OCI-LY1 (cell line): Measurements from ENCODE around the gene SH3D19.

Source experiments
- H2AFZ ChIP-seq: fragments of 200-600 bp; sonication (generic), shearing (Covaris generic); 2 replicates; pipeline ENCODE4 v1.6.0; 2014; ENCODE audit warnings: antibody characterized with exemption, mild to moderate bottlenecking, low read length
- H3F3A ChIP-seq: fragments of 200-600 bp; sonication (generic), shearing (Covaris generic); 2 replicates; pipeline ENCODE4 v1.6.0; 2014; ENCODE audit warnings: mild to moderate bottlenecking, antibody characterized with exemption, low read length, moderate library complexity; ENCODE audit not compliant: insufficient read depth
- H3K27ac ChIP-seq: fragments of 200-600 bp; sonication (generic); 2 replicates; pipeline ENCODE4 v1.5.1; 2014; ENCODE audit warnings: low read length, mixed run types, mild to moderate bottlenecking, low read depth; ENCODE audit not compliant: poor library complexity, severe bottlenecking
- H3K27me3 ChIP-seq: fragments of 200-600 bp; sonication (generic); 2 replicates; pipeline ENCODE4 v1.6.0; 2014; ENCODE audit warnings: antibody characterized with exemption, mild to moderate bottlenecking, low read length, moderate library complexity; ENCODE audit not compliant: insufficient read depth
- H3K36me3 ChIP-seq: fragments of 200-600 bp; sonication (generic); 2 replicates; pipeline ENCODE4 v1.6.1; 2014; ENCODE audit warnings: mild to moderate bottlenecking, antibody characterized with exemption, low read length, moderate library complexity, mixed read lengths; ENCODE audit not compliant: insufficient read depth
- H3K4me1 ChIP-seq: fragments of 200-600 bp; sonication (generic); 2 replicates; pipeline ENCODE4 v1.5.1; 2014; ENCODE audit warnings: mild to moderate bottlenecking, low read length, moderate library complexity; ENCODE audit not compliant: insufficient read depth, severe bottlenecking
- H3K4me2 ChIP-seq: fragments of 200-600 bp; sonication (generic), shearing (Covaris generic); 2 replicates; pipeline ENCODE4 v1.6.1; 2014; ENCODE audit warnings: low read length
- H3K4me3 ChIP-seq: fragments of 200-600 bp; sonication (generic); 2 replicates; pipeline ENCODE4 v1.5.1; 2014; ENCODE audit warnings: low read length, low read depth, mild to moderate bottlenecking, mixed read lengths; ENCODE audit not compliant: poor library complexity, severe bottlenecking
- H3K79me2 ChIP-seq: fragments of 200-600 bp; shearing (Covaris generic); 2 replicates; pipeline ENCODE4 v1.6.1; 2016; ENCODE audit warnings: mixed run types, low read length, mixed read lengths; ENCODE audit not compliant: insufficient read depth
- H3K9ac ChIP-seq: fragments of 200-600 bp; sonication (generic), shearing (Covaris generic); 2 replicates; pipeline ENCODE4 v1.6.1; 2014; ENCODE audit warnings: mild to moderate bottlenecking, low read length, mixed read lengths
- H3K9me2 ChIP-seq: fragments of 200-600 bp; sonication (generic), shearing (Covaris generic); 2 replicates; pipeline ENCODE4 v1.6.1; 2014; ENCODE audit warnings: low read depth, mild to moderate bottlenecking, low read length, mixed read lengths
- H3K9me3 ChIP-seq: fragments of 200-600 bp; shearing (Covaris generic); 2 replicates; pipeline ENCODE4 v1.6.1; 2014; ENCODE audit warnings: low read length, mixed read lengths
- H4K20me1 ChIP-seq: fragments of 200-600 bp; sonication (generic), shearing (Covaris generic); 2 replicates; pipeline ENCODE4 v1.6.0; 2016; ENCODE audit warnings: mild to moderate bottlenecking, low read length; ENCODE audit not compliant: insufficient read depth
- EZH2 ChIP-seq: fragments of 200-600 bp; sonication (generic), shearing (Covaris generic); IDR thresholded peaks from 2 replicates; pipeline ENCODE4 v1.8.0; 2017; ENCODE audit warnings: borderline replicate concordance, mixed run types, mild to moderate bottlenecking, antibody characterized with exemption, low read length, moderate library complexity, mixed read lengths
- TF ChIP-seq, protein P1 (sequence below): fragments of 200-600 bp; sonication (generic), shearing (Covaris generic); IDR thresholded peaks from 2 replicates; pipeline ENCODE4 v1.5.1; 2017; ENCODE audit warnings: mild to moderate bottlenecking, antibody characterized with exemption, low read length, moderate library complexity, mixed read lengths

SH3D19 gene

DNA sequence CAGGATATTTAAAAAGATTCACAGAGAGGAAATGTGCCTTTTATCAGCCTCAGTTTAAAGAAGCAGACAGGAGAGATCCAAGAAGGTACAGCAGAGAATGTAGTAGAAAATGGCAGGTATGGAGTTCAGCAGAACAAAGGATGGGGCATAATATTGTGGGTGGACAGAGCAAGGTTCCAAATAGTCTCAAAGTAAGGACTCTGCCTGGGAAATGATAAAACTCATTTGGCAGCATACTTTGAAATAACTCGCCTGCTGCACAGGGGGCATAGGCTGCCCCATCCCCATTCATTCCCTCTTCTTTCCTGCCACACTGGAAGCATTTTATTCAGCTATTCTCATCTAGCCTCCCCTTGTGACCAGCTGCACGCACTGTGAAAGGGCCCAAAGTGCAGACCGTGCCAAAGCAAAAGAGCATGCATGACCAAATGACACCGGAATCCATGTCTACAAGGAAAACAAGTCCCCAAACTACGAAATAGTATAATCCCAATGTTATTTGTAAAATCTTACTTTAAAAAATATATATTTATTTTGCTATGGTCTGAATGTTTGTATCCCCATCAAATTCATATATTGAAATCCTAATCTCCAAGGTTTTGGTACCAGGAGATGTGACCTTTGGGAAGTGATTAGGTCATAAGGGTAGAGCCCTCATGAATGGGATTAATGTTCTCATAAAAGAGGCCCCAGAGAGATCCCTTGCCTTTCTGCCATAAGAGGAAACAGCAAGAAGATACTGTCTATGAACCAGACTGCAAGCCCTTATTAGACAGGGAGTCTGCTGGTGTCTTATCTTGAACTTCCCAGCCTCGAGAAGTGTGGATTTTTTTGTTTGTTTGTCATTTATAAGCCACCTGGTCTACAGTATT lies 125.8 kb downstream of the SH3D19 start:
- Histone ChIP-seq H3K9me3 (no peaks in the 10 kb centered on the region), H2AFZ (no peak overlapping the region), H3K27ac (no peak overlapping the region), H3K4me2 (no peak overlapping the region), H3K36me3 (no peaks in the 10 kb centered on the region), H4K20me1 (no peaks in the 10 kb centered on the region), H3K9ac (no peak overlapping the region), H3K9me2 (no peaks in the 10 kb centered on the region), H3F3A (no peaks in the 10 kb centered on the region), H3K27me3 (no peaks in the 10 kb centered on the region), H3K79me2 (no peaks in the 10 kb centered on the region), H3K4me1 (no peaks in the 10 kb centered on the region), H3K4me3 (no peak overlapping the region)
- TF ChIP-seq, protein P1, sequence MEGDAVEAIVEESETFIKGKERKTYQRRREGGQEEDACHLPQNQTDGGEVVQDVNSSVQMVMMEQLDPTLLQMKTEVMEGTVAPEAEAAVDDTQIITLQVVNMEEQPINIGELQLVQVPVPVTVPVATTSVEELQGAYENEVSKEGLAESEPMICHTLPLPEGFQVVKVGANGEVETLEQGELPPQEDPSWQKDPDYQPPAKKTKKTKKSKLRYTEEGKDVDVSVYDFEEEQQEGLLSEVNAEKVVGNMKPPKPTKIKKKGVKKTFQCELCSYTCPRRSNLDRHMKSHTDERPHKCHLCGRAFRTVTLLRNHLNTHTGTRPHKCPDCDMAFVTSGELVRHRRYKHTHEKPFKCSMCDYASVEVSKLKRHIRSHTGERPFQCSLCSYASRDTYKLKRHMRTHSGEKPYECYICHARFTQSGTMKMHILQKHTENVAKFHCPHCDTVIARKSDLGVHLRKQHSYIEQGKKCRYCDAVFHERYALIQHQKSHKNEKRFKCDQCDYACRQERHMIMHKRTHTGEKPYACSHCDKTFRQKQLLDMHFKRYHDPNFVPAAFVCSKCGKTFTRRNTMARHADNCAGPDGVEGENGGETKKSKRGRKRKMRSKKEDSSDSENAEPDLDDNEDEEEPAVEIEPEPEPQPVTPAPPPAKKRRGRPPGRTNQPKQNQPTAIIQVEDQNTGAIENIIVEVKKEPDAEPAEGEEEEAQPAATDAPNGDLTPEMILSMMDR: no peak
- TF ChIP-seq EZH2: no peak

DNA sequence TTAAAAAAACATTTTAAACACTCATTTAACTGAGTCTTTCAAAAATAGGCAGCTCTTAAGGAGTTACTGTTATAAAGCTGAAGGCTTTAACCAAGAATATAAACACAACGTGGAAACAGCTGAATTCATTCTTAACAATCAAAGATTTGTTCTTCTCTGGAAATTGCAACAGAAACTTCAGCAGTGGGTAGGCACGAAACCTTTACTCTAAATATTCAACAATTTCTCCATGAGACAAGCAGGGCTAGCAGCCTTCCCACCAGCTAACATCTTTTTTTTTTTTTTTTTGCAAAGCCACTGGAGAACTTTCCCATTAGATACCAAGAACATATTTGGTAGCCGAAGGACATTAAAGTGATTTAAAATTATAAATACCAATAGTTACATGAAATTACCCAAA lies 126.7 kb downstream of the SH3D19 start:
- H3K4me2 ChIP-seq: no peak overlapping the region

DNA sequence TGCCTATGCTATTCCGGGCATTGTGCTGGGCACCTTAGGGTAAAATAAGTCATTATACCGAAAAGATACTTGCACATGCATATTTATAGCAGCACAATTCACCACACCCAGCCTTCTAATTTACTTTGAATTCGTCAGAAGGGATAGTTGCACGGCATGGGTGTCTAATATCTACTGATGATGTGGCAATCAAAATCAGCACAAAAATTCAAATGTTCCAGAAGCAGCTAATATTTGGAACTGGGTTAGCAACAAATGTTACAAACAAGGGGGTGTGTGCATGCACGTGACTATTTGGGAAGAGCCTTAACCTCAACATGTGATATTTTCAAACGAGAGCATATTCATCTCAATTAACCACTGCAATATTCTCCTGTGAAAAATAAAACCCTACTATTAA lies 128.2 kb downstream of the SH3D19 start:
- Histone ChIP-seq H3F3A (no peaks in the 10 kb centered on the region), H3K9ac (no peak overlapping the region), H3K27ac (no peak overlapping the region), H3K4me3 (no peak overlapping the region), H2AFZ (no peak overlapping the region), H3K9me3 (no peaks in the 10 kb centered on the region), H3K4me1 (no peaks in the 10 kb centered on the region), H3K79me2 (no peaks in the 10 kb centered on the region), H4K20me1 (no peaks in the 10 kb centered on the region), H3K36me3 (no peaks in the 10 kb centered on the region), H3K9me2 (no peaks in the 10 kb centered on the region), H3K4me2 (no peak overlapping the region), H3K27me3 (no peaks in the 10 kb centered on the region)
- TF ChIP-seq, protein P1: no peak
- no peak for TF ChIP-seq EZH2

More for the DNA sequence above, 126.7 kb downstream of the SH3D19 start:
- Histone ChIP-seq H4K20me1 (no peaks in the 10 kb centered on the region), H3K79me2 (no peaks in the 10 kb centered on the region), H3K9ac (no peak overlapping the region), H3K27ac (no peak overlapping the region), H3K4me1 (no peaks in the 10 kb centered on the region), H3K27me3 (no peaks in the 10 kb centered on the region), H3F3A (no peaks in the 10 kb centered on the region), H2AFZ (no peak overlapping the region), H3K4me3 (no peak overlapping the region), H3K36me3 (no peaks in the 10 kb centered on the region), H3K9me2 (no peaks in the 10 kb centered on the region), H3K9me3 (no peaks in the 10 kb centered on the region)
- TF ChIP-seq EZH2: no peak
- TF ChIP-seq, protein P1: no peak
